H1 (cell line): ENCODE results near the gene A4GALT.

Experiments used
- CTCF ChIP-seq, 3 experiments: IDR thresholded peaks; 1 replicate in 2 of 3; 2 replicates in 1 of 3; pipeline versions ENCODE4 v1.5.1 to v1.6.1; 2011; ENCODE audit warnings: low read length in 3 of 3, mild to moderate bottlenecking in 3 of 3, inconsistent platforms in 2 of 3, low read depth in 1 of 3, moderate library complexity in 1 of 3; ENCODE audit not compliant: insufficient read depth in 1 of 3; ENCODE audit errors: control extremely low read depth in 1 of 3
- EZH2 ChIP-seq: fragments of 200-600 bp; sonication (generic); IDR thresholded peaks from 2 replicates; pipeline ENCODE4 v1.7.1; 2012; ENCODE audit warnings: low read depth, mild to moderate bottlenecking, moderate library complexity, low read length, inconsistent platforms; ENCODE audit not compliant: severe bottlenecking
- RAD21 ChIP-seq, 2 experiments: IDR thresholded peaks in 1 of 2; conservative IDR thresholded peaks in 1 of 2; 2 replicates each; pipeline ENCODE4 v1.6.1; 2011; ENCODE audit warnings: low read depth in 2 of 2, low read length in 2 of 2, improper control_type of control experiment in 1 of 2, inconsistent platforms in 1 of 2, mild to moderate bottlenecking in 1 of 2, moderate library complexity in 1 of 2
- SP1 ChIP-seq: IDR thresholded peaks from 2 replicates; pipeline ENCODE4 v1.6.1; 2011; ENCODE audit warnings: low read depth, low read length
- TEAD4 ChIP-seq: IDR thresholded peaks from 2 replicates; pipeline ENCODE4 v1.6.1; 2012; ENCODE audit warnings: low read depth, low read length, inconsistent platforms, mixed read lengths

GRCh38 chr22:42682113-42682851 is 38.4 kb downstream of the A4GALT start:
- TF ChIP-seq CTCF (IDR thresholded peaks at IDR 0.05; ENCODE audit: control extremely low read depth in 1 of 3, insufficient read depth in 1 of 3, low read depth in 1 of 3, low read length in 3 of 3), result no peak
- TF ChIP-seq SP1, result no peak
- no peak for TF ChIP-seq EZH2
- TF ChIP-seq TEAD4, result no peak
- no peak for TF ChIP-seq RAD21 (IDR thresholded peaks at IDR 0.05 in 1 of 2, conservative IDR thresholded peaks at IDR 0.05 in 1 of 2; ENCODE audit: low read depth in 2 of 2, low read length in 2 of 2)
